ENCODE data around the gene CEMIP2.
"Not testable (repeated sequence)": the region's sequence is repeated elsewhere in the genome, so short reads cannot be mapped to it uniquely, and the experiment has no call there.

Gene CEMIP2
- total RNA-seq, result 218 to 506 (median 436) reads per million in 4 experiments

- DNase-seq, result peak; percentile 79
Measured at GRCh38 chr9:71768388-71769174, at the start of gene CEMIP2. Gene CEMIP2 (minus strand): TSS chr9:71768513. CDS start chr9:71750373, 18,140 bp downstream.

- DNase-seq, result no peak
Measured at GRCh38 chr9:71816916-71817451, 48.7 kb upstream of the CEMIP2 start.

GRCh38 chr9:71814815-71815214 lies 46.5 kb upstream of the CEMIP2 start:
- no peak for DNase-seq

GRCh38 chr9:71814226-71814625 lies 45.9 kb upstream of the CEMIP2 start:
- DNase-seq, result no peak

- DNase-seq, result no peak
Measured at GRCh38 chr9:71812385-71812784, 44.1 kb upstream of the CEMIP2 start.

- no peak for DNase-seq
Measured at GRCh38 chr9:71808068-71808467, 39.8 kb upstream of the CEMIP2 start.

- DNase-seq, result peak; percentile 29
Measured at GRCh38 chr9:71806901-71807307, 38.6 kb upstream of the CEMIP2 start.

- DNase-seq, result not testable (repeated sequence)
Measured at GRCh38 chr9:71805096-71805495, 36.8 kb upstream of the CEMIP2 start.

- DNase-seq, result no peak
Measured at GRCh38 chr9:71801826-71802225, 33.5 kb upstream of the CEMIP2 start.

- DNase-seq, result no peak
Measured at GRCh38 chr9:71797266-71797665, 29.0 kb upstream of the CEMIP2 start.

- no peak for DNase-seq
Measured at GRCh38 chr9:71796100-71796767, 27.9 kb upstream of the CEMIP2 start.

- DNase-seq, result no peak
Measured at GRCh38 chr9:71795097-71795813, 26.9 kb upstream of the CEMIP2 start.

- DNase-seq, result no peak
Measured at GRCh38 chr9:71793386-71794105, 25.2 kb upstream of the CEMIP2 start.

GRCh38 chr9:71791875-71792274 lies 23.6 kb upstream of the CEMIP2 start:
- DNase-seq, result no peak

GRCh38 chr9:71790296-71790695 lies 22.0 kb upstream of the CEMIP2 start:
- DNase-seq, result no peak

GRCh38 chr9:71783120-71783523 lies 14.8 kb upstream of the CEMIP2 start:
- DNase-seq, result peak; percentile 64

- no peak for DNase-seq
Measured at GRCh38 chr9:71781391-71781790, 13.1 kb upstream of the CEMIP2 start.

GRCh38 chr9:71780953-71781352 lies 12.6 kb upstream of the CEMIP2 start:
- no peak for DNase-seq

- no peak for DNase-seq
Measured at GRCh38 chr9:71778085-71778484, 9.8 kb upstream of the CEMIP2 start.

GRCh38 chr9:71774920-71775319 lies 6.6 kb upstream of the CEMIP2 start:
- no peak for DNase-seq

- no peak for DNase-seq
Measured at GRCh38 chr9:71772726-71773125, 4.4 kb upstream of the CEMIP2 start.

- DNase-seq, result no peak
Measured at GRCh38 chr9:71770170-71770569, 1.9 kb upstream of the CEMIP2 start.
